Esophagus (tissue), 2 donors: ENCODE measurements around the gene TMX1. TPM values are rescaled to one million over a fixed set of nuclear protein-coding genes. Genes with fewer than 3 reads are reported as not detected.
A peak's percentile ranks its signal among the peaks of the same experiment; 100 is the strongest.

ENCODE experiments used
- H3K27ac ChIP-seq, 2 donors: one replicate each; pipeline ENCODE4 v1.5.1; 2013; ENCODE audit warnings: low read depth in 2 of 2, mild to moderate bottlenecking in 2 of 2, inconsistent platforms in 1 of 2, low read length in 1 of 2, moderate library complexity in 1 of 2
- H3K27me3 ChIP-seq, 2 donors: one replicate each; pipeline ENCODE4 v1.6.1; 2013; ENCODE audit warnings: low read length in 2 of 2, control low read depth in 1 of 2, mild to moderate bottlenecking in 1 of 2; ENCODE audit not compliant: insufficient read depth in 2 of 2, control insufficient read depth in 1 of 2
- H3K36me3 ChIP-seq, 2 donors: one replicate each; pipeline ENCODE4 v1.6.1; 2013; ENCODE audit warnings: low read length in 1 of 2; ENCODE audit not compliant: control insufficient read depth in 2 of 2, insufficient read depth in 2 of 2
- H3K4me1 ChIP-seq, 2 donors: one replicate each; pipeline ENCODE4 v1.6.1; 2013; ENCODE audit warnings: low read length in 1 of 2; ENCODE audit not compliant: control insufficient read depth in 2 of 2, insufficient read depth in 2 of 2
- H3K4me3 ChIP-seq, 2 donors: one replicate each; pipeline ENCODE4 v1.5.1; 2013; ENCODE audit warnings: low read length in 2 of 2, mild to moderate bottlenecking in 2 of 2, low read depth in 1 of 2, moderate library complexity in 1 of 2
- H3K9me3 ChIP-seq, 2 donors: one replicate each; pipeline ENCODE4 v1.6.1; 2013; ENCODE audit warnings: mild to moderate bottlenecking in 2 of 2, low read depth in 1 of 2, low read length in 1 of 2, moderate library complexity in 1 of 2; ENCODE audit not compliant: control insufficient read depth in 2 of 2, insufficient read depth in 1 of 2
- WGBS, 2 donors: extraction: QIAGEN DNeasy Blood & Tissue Kit; methylation state at CpG; one replicate each; pipeline ENCODE4 v1.1.7; 2013; 5-methylcytosine and 5-hydroxymethylcytosine counted together
- polyA plus RNA-seq, 2 donors: library from polyadenylated mRNA; stranded (reverse); fragments of 200-250 nt; gene quantifications; one replicate each; pipeline ENCODE4 v1.2.3, GENCODE V29; 2013
- donor health status: healthy with polysubstance abuse.
- donor health status: Bipolar disorder and iron deficiency.

Gene TMX1
- polyA plus RNA-seq, 2 donors, result 4.6 to 12.9 TPM

DNA sequence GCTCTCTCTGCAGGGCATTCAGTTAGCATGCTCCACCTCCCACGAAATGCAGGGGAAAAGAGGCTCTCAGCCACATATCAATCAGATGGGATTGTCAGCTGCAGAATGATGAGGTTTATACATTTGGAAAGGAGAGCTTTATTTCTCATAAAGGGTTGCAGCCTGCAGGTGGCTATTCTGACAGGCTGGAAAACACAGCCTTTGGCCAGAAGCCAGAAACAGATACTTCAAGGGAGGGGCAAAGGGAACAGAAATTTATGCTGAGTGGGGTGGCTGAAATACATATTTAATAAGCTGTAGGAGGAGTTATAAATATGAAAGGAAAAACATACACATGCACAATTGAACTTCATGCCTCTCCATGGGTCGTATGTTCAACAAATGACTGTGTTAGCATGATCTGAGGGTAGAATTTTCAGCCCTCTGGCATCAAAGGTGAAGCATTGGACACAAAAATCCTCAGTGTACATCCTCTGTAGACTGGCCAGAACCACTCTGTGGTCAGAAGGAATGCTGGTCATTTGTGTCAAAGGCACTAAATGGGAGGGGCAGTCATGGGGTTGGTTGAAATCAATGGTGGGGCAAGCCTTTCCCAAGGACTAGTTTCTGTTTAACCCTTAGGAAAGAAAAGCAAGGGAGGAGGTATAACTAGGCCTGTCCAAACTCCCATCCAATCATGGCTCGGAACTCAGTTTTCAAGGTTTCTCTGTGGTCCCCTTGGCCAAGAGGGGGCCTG, 62.4 kb downstream of the TMX1 start:
- Histone ChIP-seq H3K27ac (no peak overlapping the region), H3K4me3 (no peak overlapping the region), H3K9me3 (no peaks in the 10 kb centered on the region), H3K27me3 (no peaks in the 10 kb centered on the region), H3K4me1 (no peaks in the 10 kb centered on the region), H3K36me3 (no peaks in the 10 kb centered on the region)
- WGBS, 2 donors, result 78 to 85% methylated on average over 3 of the region's 3 CpGs

DNA sequence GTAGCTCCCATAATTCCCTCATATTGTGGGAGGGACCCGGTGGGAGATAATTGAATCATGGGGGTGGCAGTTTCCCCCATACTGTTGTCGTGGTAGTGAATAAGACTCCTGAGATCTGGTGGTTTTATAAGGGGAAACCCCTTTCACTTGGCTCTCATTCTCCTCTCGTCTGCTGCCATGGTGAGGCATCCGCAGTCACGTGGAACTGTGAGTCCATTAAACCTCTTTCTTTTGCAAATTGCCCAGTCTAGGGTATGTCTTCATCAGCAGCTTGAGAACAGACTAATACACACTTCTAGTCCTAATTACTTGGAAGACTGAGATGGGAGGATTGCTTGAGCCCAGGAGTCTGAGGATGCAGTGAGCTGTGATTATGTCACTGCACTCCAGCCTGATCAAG, 64.4 kb downstream of the TMX1 start:
- Histone ChIP-seq H3K36me3 (no peaks in the 10 kb centered on the region), H3K4me1 (no peaks in the 10 kb centered on the region), H3K9me3 (no peaks in the 10 kb centered on the region), H3K27me3 (no peaks in the 10 kb centered on the region), H3K27ac (no peak overlapping the region), H3K4me3 (no peak overlapping the region)
- WGBS, 2 donors, result 68 to 72% methylated on average over 5 of the region's 5 CpGs

DNA sequence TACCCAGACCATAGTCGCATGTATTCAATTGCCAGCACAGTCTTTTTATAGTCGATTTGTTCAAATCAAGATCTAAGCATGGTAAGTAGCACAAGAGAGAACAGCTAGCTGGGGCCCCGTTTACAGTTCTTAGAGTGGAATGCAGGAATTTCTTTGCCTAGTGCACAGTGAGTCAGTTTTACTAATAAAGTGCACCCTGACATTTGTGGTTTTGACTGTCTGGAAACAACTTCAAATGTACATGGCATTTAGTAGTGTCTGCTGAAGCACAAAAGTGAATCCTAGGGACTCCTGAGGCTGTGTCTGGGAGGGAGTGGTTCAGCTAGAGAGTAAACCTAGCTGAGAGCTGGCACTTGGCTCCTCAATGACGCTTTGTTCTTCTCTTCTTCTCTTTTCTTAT, 64.9 kb downstream of the TMX1 start:
- H3K4me3 ChIP-seq, result no peak overlapping the region
- H3K4me1 ChIP-seq, result no peaks in the 10 kb centered on the region
- peak overlapping the region in 1 of 2 donors; percentile 13 for H3K27ac ChIP-seq
- WGBS, 2 donors, result 56 to 61% methylated on average over 4 of the region's 4 CpGs
- no peaks in the 10 kb centered on the region for H3K9me3 ChIP-seq
- H3K27me3 ChIP-seq, result no peaks in the 10 kb centered on the region
- no peaks in the 10 kb centered on the region for H3K36me3 ChIP-seq

DNA sequence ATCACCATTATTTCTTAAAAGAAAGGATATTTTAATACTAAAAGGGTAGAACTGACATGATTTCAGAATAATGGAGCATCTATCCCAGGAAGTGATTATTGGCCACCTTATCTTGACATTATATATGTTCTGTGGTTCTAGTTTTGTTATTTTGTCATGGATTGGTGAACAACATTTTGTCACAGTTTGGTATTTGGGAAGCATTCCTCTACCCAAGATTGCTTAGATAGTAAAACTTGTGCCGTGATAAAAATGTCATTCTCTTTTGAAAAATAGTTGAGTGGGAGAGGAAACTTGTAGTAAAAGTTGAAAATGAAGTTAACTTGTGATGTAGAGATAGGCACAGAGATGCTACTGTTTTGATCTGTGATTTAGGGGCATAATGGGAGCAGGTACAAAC, 65.7 kb downstream of the TMX1 start:
- Histone ChIP-seq H3K9me3 (no peaks in the 10 kb centered on the region), H3K27ac (no peak overlapping the region), H3K36me3 (no peaks in the 10 kb centered on the region), H3K4me3 (no peak overlapping the region), H3K27me3 (no peaks in the 10 kb centered on the region), H3K4me1 (no peaks in the 10 kb centered on the region)
- 90% methylated on average over 1 of the region's 1 CpG for WGBS, 2 donors

Other genes starting within 250 kb of the TMX1 start
- gene TRIM9, start 145.1 kb upstream of the TMX1 start, polyA plus RNA-seq, result under 1 TPM; 0.06 to 0.11 TPM